Measurements from ENCODE around the gene TREM1. TPM values are rescaled to one million over a fixed set of nuclear protein-coding genes. Genes with fewer than 3 reads are reported as not detected.

TREM1 gene
- 1 to 10 TPM in 1 of 4 donors, under 1 TPM in 1, not detected in 2; 0.95 to 2.6 TPM for total RNA-seq

GRCh38 chr6:41286544-41287346, at the start of gene TREM1:
TSS of gene TREM1 (minus strand) at chr6:41286682. CDS start at chr6:41286655, 27 bp downstream.
- peak; percentile 32 to 42 for DNase-seq
- Histone ChIP-seq H3K27me3 (no peaks in the 10 kb centered on the region), H3K4me3 (no peak within 1 kb of the TSS), H3K27ac (peak within 1 kb of the TSS in 1 of 4 donors; percentile 40), H3K9me3 (no peaks in the 10 kb centered on the region), H3K4me1 (no peaks in the 10 kb centered on the region), H3K36me3 (no peaks in the 10 kb centered on the region)
- ATAC-seq, result peak; percentile 50 to 87
- intact Hi-C loops (cut with DNase I; ENCODE audit: low total_unique reads), result no loop called here
- TF ChIP-seq POLR2A (IDR thresholded peaks at IDR 0.05) (no peak), CTCF (IDR thresholded peaks at IDR 0.05 in 4 of 5, conservative IDR thresholded peaks at IDR 0.05 in 1 of 5) (no peak)
- in situ Hi-C loops (cut with MboI; ENCODE audit: low sequenced_read_pairs in 4 of 4), result no loop called here

- in situ Hi-C loops (cut with MboI; ENCODE audit: low sequenced_read_pairs in 4 of 4) (no loop called here), intact Hi-C loops (cut with DNase I; ENCODE audit: low total_unique reads) (no loop called here)
- no peak for ATAC-seq
- Histone ChIP-seq H3K4me3 (no peak overlapping the region), H3K9me3 (no peaks in the 10 kb centered on the region), H3K4me1 (no peaks in the 10 kb centered on the region), H3K27me3 (no peaks in the 10 kb centered on the region), H3K27ac (no peak overlapping the region), H3K36me3 (no peaks in the 10 kb centered on the region)
- DNase-seq, result no peak
- TF ChIP-seq CTCF (IDR thresholded peaks at IDR 0.05 in 4 of 5, conservative IDR thresholded peaks at IDR 0.05 in 1 of 5), result no peak
- TF ChIP-seq POLR2A (IDR thresholded peaks at IDR 0.05), result no peak
Observed at GRCh38 chr6:41335943-41336342, 49.5 kb upstream of the TREM1 start.

GRCh38 chr6:41335296-41335695, 48.8 kb upstream of the TREM1 start, which contains the start of gene NCR2:
TSS of gene NCR2 (plus strand) at chr6:41335608. CDS start at chr6:41335877, 269 bp downstream.
- Histone ChIP-seq H3K9me3 (no peaks in the 10 kb centered on the region), H3K27me3 (no peaks in the 10 kb centered on the region), H3K4me3 (no peak within 1 kb of the TSS), H3K36me3 (no peaks in the 10 kb centered on the region), H3K4me1 (no peaks in the 10 kb centered on the region), H3K27ac (no peak within 1 kb of the TSS)
- no peak for TF ChIP-seq POLR2A (IDR thresholded peaks at IDR 0.05)
- no peak for TF ChIP-seq CTCF (IDR thresholded peaks at IDR 0.05 in 4 of 5, conservative IDR thresholded peaks at IDR 0.05 in 1 of 5)
- in situ Hi-C loops (cut with MboI; ENCODE audit: low sequenced_read_pairs in 4 of 4) (no loop called here), intact Hi-C loops (cut with DNase I; ENCODE audit: low total_unique reads) (no loop called here)
- no peak for DNase-seq
- no peak for ATAC-seq

- H3K4me1 ChIP-seq, result no peaks in the 10 kb centered on the region
- DNase-seq, result no peak
- H3K27ac ChIP-seq, result no peak overlapping the region
- H3K4me3 ChIP-seq, result no peak overlapping the region
- intact Hi-C loops (cut with DNase I; ENCODE audit: low total_unique reads) (no loop called here), in situ Hi-C loops (cut with MboI; ENCODE audit: low sequenced_read_pairs in 4 of 4) (no loop called here)
- no peaks in the 10 kb centered on the region for H3K9me3 ChIP-seq
- TF ChIP-seq CTCF (IDR thresholded peaks at IDR 0.05 in 4 of 5, conservative IDR thresholded peaks at IDR 0.05 in 1 of 5) (no peak), POLR2A (IDR thresholded peaks at IDR 0.05) (no peak)
- H3K27me3 ChIP-seq, result no peaks in the 10 kb centered on the region
- no peaks in the 10 kb centered on the region for H3K36me3 ChIP-seq
- ATAC-seq, result no peak
Observed at GRCh38 chr6:41334482-41335040, 48.1 kb upstream of the TREM1 start.
